HG02678 (cell line): Measurements from ENCODE around the gene FARSA.
"Not testable (repeated sequence)": the region's sequence is repeated elsewhere in the genome, so short reads cannot be mapped to it uniquely, and the experiment has no call there.

ENCODE experiments used
- ATAC-seq: cut with Tn5 transposase; IDR thresholded peaks from one replicate; pipeline ENCODE4 v1.9.1; 2021; ENCODE audit warnings: mild to moderate bottlenecking, moderate library complexity; ENCODE audit not compliant: unreplicated experiment

FARSA gene

GRCh38 chr19:12937927-12938778 is 4.6 kb upstream of the FARSA start, which contains the start of gene CALR:
Gene CALR (plus strand): TSS chr19:12938609. CDS start chr19:12938680, 71 bp downstream.
- ATAC-seq = peak; percentile 88

DNA sequence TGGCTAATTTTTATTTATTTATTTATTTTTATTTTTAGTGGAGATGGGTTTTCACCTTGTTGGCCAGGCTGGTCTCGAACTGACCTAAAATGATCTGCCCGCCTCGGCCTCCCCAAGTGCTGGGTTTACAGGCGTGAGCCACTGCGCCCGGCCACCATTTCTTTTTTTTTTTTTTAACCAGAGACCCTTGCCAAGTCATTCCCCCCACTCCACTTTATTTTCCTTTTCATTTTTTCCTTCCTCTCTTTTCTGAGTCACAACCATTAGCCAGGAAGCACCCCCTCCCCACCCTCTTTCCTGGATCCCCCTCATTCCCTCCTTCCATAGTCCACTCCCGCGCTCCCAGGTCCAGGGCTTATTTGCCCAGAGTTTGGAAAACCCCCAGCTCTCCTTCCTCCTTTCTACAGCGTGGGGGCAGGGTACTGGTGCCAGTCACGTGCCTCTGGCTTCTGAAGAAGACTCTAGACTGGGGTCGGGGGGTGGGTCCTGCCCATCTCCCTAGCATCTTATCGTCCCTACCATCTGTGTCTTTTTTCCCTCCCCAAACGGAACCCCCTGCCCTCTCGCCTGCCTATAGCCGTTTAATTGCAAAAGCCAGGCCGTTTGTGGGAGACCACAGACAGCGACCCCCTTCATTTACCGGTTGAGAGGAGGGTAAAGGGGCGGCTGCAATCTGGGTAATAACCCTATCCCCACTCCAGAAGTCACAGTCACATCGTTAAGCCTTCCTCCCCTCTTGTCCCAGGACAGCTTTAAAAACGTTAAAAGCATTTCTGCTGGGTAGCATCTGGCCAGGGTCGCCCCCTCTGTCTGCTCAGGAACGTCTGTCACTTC is 3.8 kb upstream of the FARSA start:
- ATAC-seq = no peak

GRCh38 chr19:12936582-12936981 is 3.1 kb upstream of the FARSA start:
- no peak for ATAC-seq

GRCh38 chr19:12935071-12935470 is 1.6 kb upstream of the FARSA start:
- ATAC-seq = no peak

DNA sequence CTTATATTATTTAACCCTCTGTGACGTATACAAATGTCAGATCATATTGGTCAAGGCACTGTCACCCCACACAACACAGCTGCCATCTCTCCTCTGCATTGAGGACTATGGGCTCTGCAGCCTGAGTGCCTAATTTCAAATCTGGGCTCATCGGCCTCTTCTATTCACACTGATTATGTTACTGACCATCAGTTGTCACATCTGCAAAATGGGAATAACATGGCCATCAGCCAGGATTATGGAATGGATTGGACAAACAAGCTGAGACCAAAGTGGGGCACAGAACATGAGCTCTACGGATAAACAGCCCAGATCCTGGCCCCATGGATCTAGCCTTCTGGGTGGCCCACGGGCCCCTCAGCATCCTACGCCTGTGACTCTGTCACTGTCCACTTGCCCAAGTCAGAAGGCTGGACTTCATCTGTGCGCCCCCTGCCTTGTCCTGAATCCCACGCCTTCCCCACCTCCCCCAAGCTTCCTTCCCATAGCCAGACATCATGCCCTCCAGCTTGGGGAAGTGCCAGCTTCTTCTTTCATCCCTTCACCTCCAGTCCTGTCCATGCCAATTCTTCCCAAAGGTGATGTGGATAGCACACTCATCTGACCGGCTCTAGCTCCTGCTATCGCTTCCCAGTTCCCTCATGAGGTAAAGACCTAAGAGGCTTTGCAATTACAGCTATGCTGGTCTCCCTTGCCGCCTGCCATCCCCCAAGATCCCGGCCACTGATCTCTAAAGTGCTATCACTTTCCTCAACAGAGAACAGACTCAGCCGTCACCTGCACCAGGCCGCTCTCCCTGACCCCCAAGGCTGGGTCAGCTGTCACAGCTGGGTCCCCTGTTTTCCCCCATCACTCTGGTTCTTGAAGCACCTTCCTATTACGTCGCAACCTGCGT is 872 bp downstream of the FARSA start:
- ATAC-seq = no peak

DNA sequence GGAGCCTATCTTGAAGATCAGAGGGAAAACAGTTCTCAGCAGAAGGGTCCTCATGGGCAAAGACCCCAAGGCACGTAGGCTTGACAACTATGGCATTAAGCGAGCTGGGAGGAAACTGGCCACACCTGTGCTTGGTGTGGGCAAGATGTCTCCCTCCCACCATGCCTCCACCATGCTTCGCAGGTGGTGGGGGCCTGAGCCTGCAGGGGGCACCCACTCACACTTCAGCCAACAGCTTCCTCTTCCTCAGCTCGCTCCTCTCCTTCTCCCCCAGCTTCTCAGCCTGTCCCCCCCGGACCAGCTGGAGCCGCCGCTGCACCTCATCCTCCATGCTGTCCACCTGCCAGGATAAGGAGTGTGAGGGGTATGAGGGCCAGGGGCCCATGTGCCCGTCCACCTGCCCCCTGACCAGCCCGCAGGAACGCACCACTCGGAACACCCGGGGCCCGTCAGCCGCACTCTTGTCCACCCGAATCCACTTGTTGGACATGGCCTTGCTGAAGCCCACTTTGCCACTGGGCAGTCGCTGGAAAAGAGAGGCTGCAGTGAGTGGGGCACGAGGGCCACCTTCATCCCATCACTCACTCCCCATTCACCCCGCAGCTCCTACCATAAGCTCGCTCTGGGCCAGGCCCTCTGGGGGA is 3.4 kb downstream of the FARSA start:
- ATAC-seq = no peak

GRCh38 chr19:12924621-12925310 is 8.7 kb downstream of the FARSA start:
- no peak for ATAC-seq

DNA sequence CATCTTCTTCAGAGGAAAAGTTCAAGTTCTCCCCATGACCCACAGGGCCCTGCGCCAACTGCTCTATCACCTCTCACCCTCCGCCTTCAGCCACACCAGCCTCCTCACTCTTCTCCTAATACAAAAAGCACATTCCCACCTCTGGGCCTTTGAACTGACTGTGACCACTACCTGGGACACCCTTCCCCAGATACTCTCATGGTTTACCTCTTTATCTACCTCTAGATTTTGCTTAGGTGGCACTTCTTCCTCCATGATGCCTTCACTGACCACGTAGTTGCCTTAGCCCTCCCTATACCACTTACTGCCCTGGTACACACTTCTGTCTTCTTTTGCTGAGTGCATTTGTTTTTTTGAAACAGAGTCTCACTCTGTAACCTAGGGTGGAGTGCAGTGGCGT is 10.6 kb downstream of the FARSA start:
- ATAC-seq = no peak

DNA sequence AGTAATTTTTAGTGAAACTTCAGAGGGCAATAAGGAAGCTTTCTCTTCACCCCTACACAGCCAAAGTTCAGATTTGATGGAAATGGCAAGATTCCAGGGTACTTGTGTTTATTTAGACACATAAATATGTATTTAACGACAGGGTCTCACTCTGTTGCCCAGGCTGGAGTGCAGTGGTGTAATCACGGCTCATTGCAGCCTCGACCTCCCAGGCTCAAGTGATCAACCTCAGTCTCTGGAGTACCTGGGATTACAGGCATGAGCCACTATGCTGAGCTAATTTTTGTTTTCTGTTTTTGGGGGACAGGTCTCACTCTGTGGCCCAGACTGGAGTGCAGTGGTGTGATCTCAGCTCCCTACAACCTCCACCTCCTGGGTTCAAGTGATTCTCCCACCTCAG is 12.5 kb downstream of the FARSA start:
- ATAC-seq = no peak

DNA sequence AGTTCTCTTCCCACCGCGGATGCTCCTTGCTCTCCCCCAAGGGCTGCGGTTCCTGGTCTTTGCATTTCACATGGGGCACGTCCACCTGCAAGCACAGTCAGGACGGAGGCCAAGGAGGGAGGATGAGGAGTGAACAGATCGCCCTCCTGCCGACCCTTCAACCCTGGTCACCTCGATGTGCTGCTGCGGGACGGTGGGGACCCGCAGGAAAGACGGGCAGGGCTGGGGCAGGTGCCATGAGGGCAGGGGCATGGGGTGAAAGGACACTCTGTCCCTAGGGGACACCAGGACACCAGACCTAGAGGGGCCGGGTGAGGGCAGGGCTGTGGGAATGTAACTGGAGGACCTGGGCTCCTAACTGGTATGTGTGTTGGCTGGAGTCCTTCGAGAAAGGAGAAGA is 15.3 kb downstream of the FARSA start:
- no peak for ATAC-seq

DNA sequence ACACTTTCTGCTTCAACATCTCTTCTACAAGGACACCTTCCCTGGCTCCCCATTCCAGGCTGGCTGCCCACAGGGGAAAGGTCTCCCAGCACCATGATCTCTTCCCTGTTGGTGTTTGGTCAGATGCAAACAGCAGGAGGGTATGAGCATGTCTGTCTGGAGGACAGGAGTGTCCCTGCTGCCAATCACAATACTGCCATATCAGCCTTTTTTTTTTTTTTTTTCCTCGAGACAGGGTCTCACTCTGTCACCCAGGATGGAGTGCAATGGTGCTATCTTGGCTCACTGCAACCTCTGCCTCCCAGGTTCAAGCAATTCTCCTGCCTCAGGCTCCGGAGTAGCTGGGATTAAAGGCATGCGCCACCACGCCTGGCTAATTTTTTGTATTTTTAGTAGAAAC is 17.7 kb downstream of the FARSA start:
- ATAC-seq = not testable (repeated sequence)

DNA sequence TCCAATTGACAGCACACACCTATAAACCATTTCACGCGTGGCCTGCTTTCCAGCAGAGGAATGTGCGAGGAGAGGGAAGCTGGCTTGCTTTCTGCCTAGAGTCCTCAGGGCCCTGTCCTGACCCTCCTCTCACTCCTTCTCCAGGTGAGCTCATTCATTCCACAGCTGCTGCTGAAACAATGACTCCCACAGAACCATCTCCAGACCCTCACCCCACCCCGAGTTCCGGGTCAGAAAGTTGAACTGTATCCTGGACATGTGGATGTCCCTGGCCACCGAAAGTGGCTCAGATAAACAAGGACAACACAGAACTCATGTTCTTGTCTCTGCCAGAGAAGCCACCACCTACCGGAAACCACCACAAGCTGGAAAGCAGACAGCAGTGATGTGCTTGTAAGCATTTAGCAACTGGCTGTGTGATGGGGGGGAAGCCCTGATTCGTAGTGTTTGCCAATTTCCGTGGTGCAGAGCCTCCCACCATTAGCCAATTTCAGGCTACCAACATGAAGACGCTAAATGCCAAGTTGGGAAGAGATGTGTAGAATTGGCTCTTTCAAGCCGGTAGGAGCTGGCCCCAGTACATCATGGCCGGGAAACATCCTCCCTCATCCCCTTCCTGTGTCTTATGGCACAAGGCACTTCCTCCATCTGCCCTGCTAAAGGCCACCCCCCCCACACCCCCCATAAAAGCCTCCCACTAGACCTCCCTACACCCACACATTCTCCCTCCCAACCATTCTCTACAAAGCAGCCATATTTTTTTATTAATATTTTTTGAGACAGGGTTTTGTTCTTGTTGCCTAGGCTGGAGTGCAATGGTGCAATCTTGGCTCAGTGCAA is 19.4 kb downstream of the FARSA start:
- ATAC-seq = no peak

DNA sequence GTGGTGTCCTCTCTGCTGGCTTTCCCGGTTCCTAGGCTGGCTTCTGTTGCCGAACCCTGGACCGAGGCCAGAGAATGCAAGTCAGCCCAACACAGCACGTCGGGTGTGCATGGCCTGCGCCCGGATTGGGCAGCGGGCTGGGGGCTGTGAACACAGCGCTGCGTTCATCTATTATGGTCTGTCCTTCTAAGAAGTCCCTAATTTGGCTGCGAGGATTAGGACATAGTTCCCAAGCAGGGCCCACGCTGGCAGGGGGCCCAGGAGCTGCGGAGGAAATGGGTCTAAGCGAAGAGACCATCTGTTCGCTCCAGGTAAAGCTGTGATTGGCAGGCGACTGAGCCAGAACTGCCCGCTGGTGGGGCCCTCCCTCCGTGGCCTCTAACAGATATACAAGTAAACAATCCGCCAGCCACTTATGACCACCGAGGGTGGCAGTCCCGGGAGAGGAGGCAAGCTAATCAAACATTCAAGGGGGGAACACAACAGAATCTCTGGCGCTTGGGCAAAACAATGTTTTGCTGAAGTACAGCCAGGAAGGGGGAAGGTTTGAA is 20.4 kb downstream of the FARSA start:
- ATAC-seq = no peak

GRCh38 chr19:12912571-12912970 is 20.9 kb downstream of the FARSA start:
- no peak for ATAC-seq

- ATAC-seq = no peak
These were observed 26.3 kb downstream of the FARSA start for GRCh38 chr19:12907166-12907565.

DNA sequence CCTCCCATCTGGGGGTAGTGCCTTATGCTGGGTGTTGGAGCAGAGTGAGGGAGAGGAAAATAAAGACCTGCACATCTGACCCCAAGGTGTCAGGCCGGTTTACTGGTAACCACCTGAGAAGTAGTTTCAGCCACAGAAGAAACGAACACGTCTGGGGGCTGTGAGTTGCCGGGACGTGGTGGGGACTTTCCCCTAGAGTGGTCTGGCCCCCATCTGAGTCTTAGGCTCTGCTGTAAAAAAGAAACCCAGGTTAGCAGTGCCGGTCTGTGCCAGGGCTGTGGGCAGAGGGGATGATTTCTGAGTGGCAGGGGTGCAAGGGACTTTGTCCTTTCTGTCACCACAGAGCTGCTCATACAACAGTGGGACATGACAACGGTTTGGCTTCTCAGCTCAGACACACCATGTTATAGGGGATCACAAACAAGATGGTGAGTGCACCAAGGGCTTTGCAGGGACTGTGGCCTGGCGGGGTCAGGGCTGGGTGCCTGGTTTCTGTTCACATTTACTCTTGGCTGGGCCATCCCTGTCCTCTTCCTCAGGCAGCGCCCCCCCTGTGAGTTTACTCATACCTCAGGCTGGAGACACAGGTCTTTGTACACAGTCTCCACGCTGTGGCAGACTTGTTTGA is 33.5 kb downstream of the FARSA start:
- ATAC-seq = peak; percentile 91

DNA sequence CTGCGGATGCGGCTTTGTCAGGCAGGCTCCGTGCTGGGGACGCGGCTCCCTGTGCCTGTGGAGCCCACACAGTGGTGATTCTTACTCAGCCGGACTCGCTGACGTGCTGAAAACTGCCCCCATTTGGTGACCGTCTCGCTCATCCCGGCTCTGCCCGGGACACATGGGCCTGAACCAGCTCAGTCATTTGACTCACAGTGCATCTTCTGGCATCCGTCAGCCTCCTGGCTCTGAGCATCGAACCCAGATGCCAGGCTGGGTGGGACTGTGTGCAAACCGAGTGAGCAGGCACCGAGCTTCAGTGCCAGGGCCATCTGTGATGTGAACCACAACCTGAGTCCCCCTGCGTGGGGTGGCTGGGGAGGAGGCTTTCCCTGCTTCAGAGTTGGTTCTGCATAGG is 37.1 kb downstream of the FARSA start:
- no peak for ATAC-seq

- ATAC-seq = no peak
These were observed 39.9 kb downstream of the FARSA start for GRCh38 chr19:12893582-12893981.
